ENCODE results near the gene FAM81A. TPM values are rescaled to one million over a fixed set of nuclear protein-coding genes. Genes with fewer than 3 reads are reported as not detected.

The FAM81A gene
- total RNA-seq: 22.6 TPM

GRCh38 chr15:59437817-59438624 is at the start of gene FAM81A:
Gene FAM81A, plus strand, starts transcription at chr15:59438186. Its CDS starts 20,441 bp downstream, at chr15:59458627.

Small RNA genes within 50 kb of the gene (small RNA-seq; reads per million reads assigned to genes)
- gene RF00019: not detected

Other genes with a start within 250 kb of the FAM81A start
- gene LDHAL6B, start 231.3 kb upstream of the FAM81A start, total RNA-seq: not detected
- gene MYO1E, start 65.3 kb upstream of the FAM81A start, total RNA-seq: 13.8 TPM
- 1.8 TPM for gene GCNT3, start 173.6 kb downstream of the FAM81A start, total RNA-seq
- 35.3 TPM for gene GTF2A2, start 219.3 kb downstream of the FAM81A start, total RNA-seq